HCT116 (cell line): ENCODE data around the gene TLR2.

ENCODE experiments used
- JUND ChIP-seq: IDR thresholded peaks from 2 replicates; pipeline ENCODE4 v1.6.1; 2012
- RAD21 ChIP-seq: IDR thresholded peaks from 2 replicates; pipeline ENCODE4 v1.6.1; 2012; ENCODE audit warnings: low read depth, mild to moderate bottlenecking
- YY1 ChIP-seq: IDR thresholded peaks from 2 replicates; pipeline ENCODE4 v1.6.1; 2011; ENCODE audit warnings: low read length, low read depth, moderate library complexity, mild to moderate bottlenecking; ENCODE audit not compliant: insufficient replicate concordance; ENCODE audit errors: extremely low read depth

DNA sequence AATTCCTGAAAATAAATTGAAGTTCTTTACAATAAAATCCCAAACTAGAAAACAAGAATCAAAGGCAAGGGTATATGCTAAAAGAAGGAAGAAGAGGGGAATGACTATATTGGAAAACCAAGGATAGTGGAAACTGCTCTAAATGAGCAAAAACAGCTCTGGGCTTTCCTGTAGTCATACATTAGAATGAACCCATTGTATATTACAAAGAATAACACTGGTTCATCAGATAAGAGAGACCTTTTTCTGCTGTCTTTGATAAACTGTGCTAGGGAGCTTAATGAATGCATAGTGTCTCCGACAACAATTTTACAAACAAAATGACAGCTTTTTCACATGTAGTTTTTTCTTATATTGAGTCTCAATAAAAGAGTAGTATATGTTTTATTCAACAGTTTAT is 26.6 kb downstream of the TLR2 start:
- no peak for TF ChIP-seq RAD21
- no peak for TF ChIP-seq JUND
- no peak for TF ChIP-seq YY1
